B cell (primary cell): ENCODE measurements around the gene CLDN4. TPM values are rescaled to one million over a fixed set of nuclear protein-coding genes. Genes with fewer than 3 reads are reported as not detected.

Experiments
- ATAC-seq: fragments of 200-7000 bp; cut with Tn5 transposase; one replicate; pipeline ENCODE4 v1.10.0; 2021; ENCODE audit warnings: low read depth, mild to moderate bottlenecking, moderate number of reproducible peaks, moderate library complexity
- CTCF ChIA-PET: fragments of 350-600 bp; sonication (Branson Sonifier 250); formaldehyde crosslinking; loops from one replicate; lab custom pipeline; 2021; ENCODE audit warnings: antibody characterized with exemption, inconsistent platforms; lab: Charles Lee
- POLR2A ChIA-PET: fragments of 350-600 bp; sonication (Branson Sonifier 250); formaldehyde crosslinking; loops from one replicate; lab custom pipeline; 2021; ENCODE audit warnings: antibody characterized with exemption; lab: Charles Lee
- DNase-seq: peaks from one replicate; pipeline ENCODE4 v3.0.0; 2013
- H2AFZ ChIP-seq: 2 replicates; pipeline ENCODE4 v1.6.1; 2012; ENCODE audit warnings: mild to moderate bottlenecking, low read depth, low read length; ENCODE audit not compliant: insufficient read depth, poor library complexity, severe bottlenecking
- H3K27ac ChIP-seq, 2 donors: 1 replicate in 1 of 2; 2 replicates in 1 of 2; pipeline ENCODE4 v1.5.1; 2012 to 2013; ENCODE audit warnings: low read length in 2 of 2, mild to moderate bottlenecking in 2 of 2, moderate library complexity in 1 of 2
- H3K27me3 ChIP-seq, 4 experiments: fragments of 200-600 bp in 1 of 4; sonication (generic) in 1 of 4; replicated peaks in 1 of 4; 1 replicate in 2 of 4; 2 replicates in 2 of 4; pipeline versions ENCODE4 v1.6.1 to v1.7.0; 2013 to 2016; ENCODE audit warnings: low read length in 3 of 4, mild to moderate bottlenecking in 2 of 4, mixed read lengths in 1 of 4, moderate library complexity in 1 of 4; ENCODE audit not compliant: insufficient read depth in 4 of 4, control insufficient read depth in 3 of 4; ENCODE audit errors: control extremely low read depth in 1 of 4
- H3K36me3 ChIP-seq, 2 experiments: replicated peaks in 1 of 2; 1 replicate in 1 of 2; 2 replicates in 1 of 2; pipeline versions ENCODE4 v1.6.1 to v1.7.1; 2013; ENCODE audit warnings: low read length in 1 of 2; ENCODE audit not compliant: insufficient read depth in 2 of 2, control insufficient read depth in 1 of 2; ENCODE audit errors: control extremely low read depth in 1 of 2, extremely low read depth in 1 of 2
- H3K4me1 ChIP-seq, 2 donors: fragments of 200-600 bp in 1 of 2; sonication (generic) in 1 of 2; 1 replicate in 1 of 2; 2 replicates in 1 of 2; pipeline versions ENCODE4 v1.5.1 to v1.6.1; 2013 to 2017; ENCODE audit warnings: low read length in 2 of 2; ENCODE audit not compliant: control insufficient read depth in 2 of 2, insufficient read depth in 2 of 2
- H3K4me2 ChIP-seq: replicated peaks from 2 replicates; pipeline ENCODE3; 2012; ENCODE audit warnings: mild to moderate bottlenecking, low read depth, low read length; ENCODE audit not compliant: poor library complexity, severe bottlenecking
- H3K4me3 ChIP-seq, 5 experiments: fragments of 200-600 bp in 1 of 5; sonication (generic) in 1 of 5; 1 replicate in 3 of 5; 2 replicates in 2 of 5; pipeline versions ENCODE4 v1.5.1 to v1.7.0; 2011 to 2016; ENCODE audit warnings: low read length in 4 of 5, mild to moderate bottlenecking in 4 of 5, low read depth in 2 of 5, control low read depth in 1 of 5, moderate library complexity in 1 of 5; ENCODE audit not compliant: insufficient read depth in 1 of 5; ENCODE audit errors: control extremely low read depth in 1 of 5, extremely low read depth in 1 of 5
- H3K79me2 ChIP-seq: fragments of 200-600 bp; sonication (generic); one replicate; pipeline ENCODE4 v1.6.0; 2016; ENCODE audit warnings: low read length; ENCODE audit not compliant: control insufficient read depth, insufficient read depth
- H3K9ac ChIP-seq: fragments of 200-600 bp; sonication (generic); 2 replicates; pipeline ENCODE4 v1.6.1; 2017; ENCODE audit warnings: mild to moderate bottlenecking, low read length, moderate library complexity
- H3K9me3 ChIP-seq, 3 donors: one replicate each; pipeline versions ENCODE4 v1.6.1 to v1.7.1; 2013; ENCODE audit warnings: low read length in 2 of 3; ENCODE audit not compliant: control insufficient read depth in 2 of 3, insufficient read depth in 1 of 3; ENCODE audit errors: control extremely low read depth in 1 of 3
- H4K20me1 ChIP-seq: 2 replicates; pipeline ENCODE4 v1.6.0; 2012; ENCODE audit warnings: mild to moderate bottlenecking, low read length; ENCODE audit not compliant: insufficient read depth, control insufficient read depth, poor library complexity, severe bottlenecking
- H3K27ac Mint-ChIP-seq: one replicate; pipeline ENCODE4 v1.8.0; 2021; ENCODE audit warnings: mixed read lengths
- H3K27me3 Mint-ChIP-seq: one replicate; pipeline ENCODE4 v1.8.0; 2021; ENCODE audit warnings: mixed read lengths
- H3K4me1 Mint-ChIP-seq: one replicate; pipeline ENCODE4 v1.8.0; 2021; ENCODE audit warnings: mixed read lengths
- H3K4me3 Mint-ChIP-seq: one replicate; pipeline ENCODE4 v1.8.0; 2021; ENCODE audit warnings: mixed read lengths
- H3K9me3 Mint-ChIP-seq: one replicate; pipeline ENCODE4 v1.8.0; 2022; ENCODE audit warnings: mixed read lengths; ENCODE audit not compliant: insufficient read depth
- EZH2 ChIP-seq: IDR thresholded peaks from 2 replicates; pipeline ENCODE4 v1.6.1; 2012; ENCODE audit warnings: borderline replicate concordance, low read depth, mild to moderate bottlenecking, moderate library complexity, low read length; ENCODE audit not compliant: insufficient read depth, poor library complexity, severe bottlenecking
- WGBS: methylation state at CpG from one replicate; pipeline ENCODE4 v1.1.5; 2013; ENCODE audit warnings: missing lambda C conversion rate; ENCODE audit not compliant: insufficient coverage; 5-methylcytosine and 5-hydroxymethylcytosine counted together
- intact Hi-C: fragments of 100-400 bp; cut with micrococcal nuclease; formaldehyde crosslinking; loops from one replicate; pipeline ENCODE4 v1.10.0; 2022
- polyA plus RNA-seq: library from polyadenylated mRNA; depleted of rRNA; stranded (reverse); fragments of >200 nt; gene quantifications from 2 replicates; pipeline ENCODE4 v1.2.3, GENCODE V29; 2012
- total RNA-seq, 2 donors: library from RNA; stranded (reverse); fragments of 120-200 nt in 1 of 2; gene quantifications; 1 replicate in 1 of 2; 2 replicates in 1 of 2; pipeline versions ENCODE4 v1.2.3 to v1.2.4, GENCODE V29; 2013 to 2022
- TF ChIP-seq, protein P1 (sequence below): fragments of 200-600 bp; IDR thresholded peaks from one replicate; pipeline ENCODE4 v1.8.0; 2022; ENCODE audit warnings: antibody characterized with exemption, mild to moderate bottlenecking

Gene CLDN4
- total and polyA plus RNA-seq, 2 donors (not counting 1 experiment from before 2014, with no cell fraction given): 0.09 TPM; not detected in 1

- DNase-seq: no peak
- Histone ChIP-seq H3K36me3 (no peaks in the 10 kb centered on the region), H4K20me1 (no peaks in the 10 kb centered on the region), H3K4me1 (no peaks in the 10 kb centered on the region), H3K27ac (no peak overlapping the region), H3K79me2 (no peaks in the 10 kb centered on the region), H3K9me3 (no peaks in the 10 kb centered on the region), H3K4me3 (no peak overlapping the region), H3K9ac (no peak overlapping the region), H3K4me2 (no peak overlapping the region), H2AFZ (no peak overlapping the region), H3K27me3 (peaks cover 0 to 2% (median 0%) of the 10 kb centered on the region in 4 experiments)
- H3K9me3 Mint-ChIP-seq: no peaks in the 10 kb centered on the region
- H3K4me3 Mint-ChIP-seq: no peak overlapping the region
- no peak for TF ChIP-seq EZH2
- TF ChIP-seq, protein P1, sequence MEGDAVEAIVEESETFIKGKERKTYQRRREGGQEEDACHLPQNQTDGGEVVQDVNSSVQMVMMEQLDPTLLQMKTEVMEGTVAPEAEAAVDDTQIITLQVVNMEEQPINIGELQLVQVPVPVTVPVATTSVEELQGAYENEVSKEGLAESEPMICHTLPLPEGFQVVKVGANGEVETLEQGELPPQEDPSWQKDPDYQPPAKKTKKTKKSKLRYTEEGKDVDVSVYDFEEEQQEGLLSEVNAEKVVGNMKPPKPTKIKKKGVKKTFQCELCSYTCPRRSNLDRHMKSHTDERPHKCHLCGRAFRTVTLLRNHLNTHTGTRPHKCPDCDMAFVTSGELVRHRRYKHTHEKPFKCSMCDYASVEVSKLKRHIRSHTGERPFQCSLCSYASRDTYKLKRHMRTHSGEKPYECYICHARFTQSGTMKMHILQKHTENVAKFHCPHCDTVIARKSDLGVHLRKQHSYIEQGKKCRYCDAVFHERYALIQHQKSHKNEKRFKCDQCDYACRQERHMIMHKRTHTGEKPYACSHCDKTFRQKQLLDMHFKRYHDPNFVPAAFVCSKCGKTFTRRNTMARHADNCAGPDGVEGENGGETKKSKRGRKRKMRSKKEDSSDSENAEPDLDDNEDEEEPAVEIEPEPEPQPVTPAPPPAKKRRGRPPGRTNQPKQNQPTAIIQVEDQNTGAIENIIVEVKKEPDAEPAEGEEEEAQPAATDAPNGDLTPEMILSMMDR: no peak
- no peaks in the 10 kb centered on the region for H3K4me1 Mint-ChIP-seq
- intact Hi-C loops: no loop called here
- H3K27me3 Mint-ChIP-seq: no peaks in the 10 kb centered on the region
- POLR2A ChIA-PET: interaction anchor here (0.6 kb wide), 1 partner anchor 46 kb away, joined by 3 read pairs; no protein-coding TSS in a partner anchor
- no peak for ATAC-seq
- 80% methylated on average over 11 of the region's 13 CpGs for WGBS
- CTCF ChIA-PET: no interaction called here
- no peak overlapping the region for H3K27ac Mint-ChIP-seq
Measured at GRCh38 chr7:73872056-73872908, 41.5 kb downstream of the CLDN4 start.

GRCh38 chr7:73876361-73876760 lies 45.6 kb downstream of the CLDN4 start:
- no peaks in the 10 kb centered on the region for H3K4me1 Mint-ChIP-seq
- no peaks in the 10 kb centered on the region for H3K36me3 ChIP-seq
- H3K4me3 ChIP-seq: no peak overlapping the region
- no peak overlapping the region for H2AFZ ChIP-seq
- no peak for ATAC-seq
- no peaks in the 10 kb centered on the region for H3K9me3 Mint-ChIP-seq
- H3K9ac ChIP-seq: no peak overlapping the region
- POLR2A ChIA-PET: no interaction called here
- no peak for TF ChIP-seq EZH2
- TF ChIP-seq, protein P1: no peak
- H4K20me1 ChIP-seq: no peaks in the 10 kb centered on the region
- 99% methylated on average over 8 of the region's 8 CpGs for WGBS
- intact Hi-C loops: no loop called here
- H3K79me2 ChIP-seq: no peaks in the 10 kb centered on the region
- H3K27ac Mint-ChIP-seq: no peak overlapping the region
- H3K4me1 ChIP-seq: no peaks in the 10 kb centered on the region
- no peak overlapping the region for H3K4me3 Mint-ChIP-seq
- H3K27ac ChIP-seq: no peak overlapping the region
- CTCF ChIA-PET: no interaction called here
- no peak overlapping the region for H3K4me2 ChIP-seq
- H3K27me3 Mint-ChIP-seq: peaks cover 9% of the 10 kb centered on the region
- no peak for DNase-seq
- H3K9me3 ChIP-seq: no peaks in the 10 kb centered on the region
- H3K27me3 ChIP-seq: peaks cover 0 to 7% (median 0%) of the 10 kb centered on the region in 4 experiments
